ENCODE results near the gene OPN4. TPM values are rescaled to one million over a fixed set of nuclear protein-coding genes. Genes with fewer than 3 reads are reported as not detected.
"Not testable (repeated sequence)": the region's sequence is repeated elsewhere in the genome, so short reads cannot be mapped to it uniquely, and the experiment has no call there.

Gene OPN4
- total RNA-seq, 1 donor from 2014 or later: not detected

- Histone ChIP-seq H3K27ac (ENCODE audit: low read depth, low read length) (no peak overlapping the region), H3K79me2 (ENCODE audit: insufficient read depth, low read length) (no peaks in the 10 kb centered on the region), H4K20me1 (ENCODE audit: insufficient read depth, low read length) (no peaks in the 10 kb centered on the region), H2AFZ (ENCODE audit: low read depth, low read length) (no peak overlapping the region), H3K27me3 (ENCODE audit: insufficient read depth, low read length) (no peaks in the 10 kb centered on the region), H3K4me2 (ENCODE audit: low read length) (no peak overlapping the region), H3K4me3 (ENCODE audit: insufficient read depth, low read depth, low read length) (no peak overlapping the region), H3K9me3 (ENCODE audit: insufficient read depth, low read depth, low read length) (no peaks in the 10 kb centered on the region), H3K4me1 (ENCODE audit: insufficient read depth, low read length) (peaks cover 6% of the 10 kb centered on the region), H3K36me3 (ENCODE audit: insufficient read depth, low read length) (no peaks in the 10 kb centered on the region), H3K9ac (ENCODE audit: low read length) (no peak overlapping the region)
- Mint-ChIP-seq H3K9me3 (ENCODE audit: unreplicated experiment) (no peaks in the 10 kb centered on the region), H3K27ac (ENCODE audit: unreplicated experiment) (no peak overlapping the region), H3K4me3 (ENCODE audit: unreplicated experiment) (no peak overlapping the region), H3K27me3 (ENCODE audit: low read depth, unreplicated experiment) (peaks cover 3% of the 10 kb centered on the region), H3K4me1 (ENCODE audit: low read depth, unreplicated experiment) (peaks cover 19% of the 10 kb centered on the region), H3K36me3 (ENCODE audit: low read depth, unreplicated experiment) (no peaks in the 10 kb centered on the region)
- FAIRE-seq (no peak), DNase-seq (ENCODE audit: low read depth) (no peak)
- TF ChIP-seq CTCF (IDR thresholded peaks at IDR 0.05; ENCODE audit: insufficient read depth, low read depth, low read length) (no peak), EZH2 (IDR thresholded peaks at IDR 0.05; ENCODE audit: insufficient read depth, low read length) (no peak)
Observed at GRCh38 chr10:86644794-86645445, 9.4 kb upstream of the OPN4 start.

- not testable (repeated sequence) for H3K4me3 Mint-ChIP-seq (ENCODE audit: unreplicated experiment); H3K4me1 ChIP-seq (ENCODE audit: insufficient read depth, low read length); H3K27ac Mint-ChIP-seq (ENCODE audit: unreplicated experiment); H3K9me3 ChIP-seq (ENCODE audit: insufficient read depth, low read depth, low read length); H3K27me3 ChIP-seq (ENCODE audit: insufficient read depth, low read length); H3K4me2 ChIP-seq (ENCODE audit: low read length); H4K20me1 ChIP-seq (ENCODE audit: insufficient read depth, low read length); DNase-seq (ENCODE audit: low read depth); H3K27ac ChIP-seq (ENCODE audit: low read depth, low read length); H3K9me3 Mint-ChIP-seq (ENCODE audit: unreplicated experiment); H3K27me3 Mint-ChIP-seq (ENCODE audit: low read depth, unreplicated experiment); H2AFZ ChIP-seq (ENCODE audit: low read depth, low read length); H3K9ac ChIP-seq (ENCODE audit: low read length); H3K36me3 Mint-ChIP-seq (ENCODE audit: low read depth, unreplicated experiment); H3K4me3 ChIP-seq (ENCODE audit: insufficient read depth, low read depth, low read length); H3K36me3 ChIP-seq (ENCODE audit: insufficient read depth, low read length); H3K79me2 ChIP-seq (ENCODE audit: insufficient read depth, low read length); FAIRE-seq
- peaks cover 19% of the 10 kb centered on the region for H3K4me1 Mint-ChIP-seq (ENCODE audit: low read depth, unreplicated experiment)
Observed at GRCh38 chr10:86645621-86646165, 8.7 kb upstream of the OPN4 start.

GRCh38 chr10:86646532-86646931 is 7.8 kb upstream of the OPN4 start:
- peaks cover 15% of the 10 kb centered on the region for H3K27me3 Mint-ChIP-seq (ENCODE audit: low read depth, unreplicated experiment)
- H3K27ac ChIP-seq (ENCODE audit: low read depth, low read length): no peak overlapping the region
- H3K79me2 ChIP-seq (ENCODE audit: insufficient read depth, low read length): no peaks in the 10 kb centered on the region
- H3K9ac ChIP-seq (ENCODE audit: low read length): no peak overlapping the region
- H3K4me1 Mint-ChIP-seq (ENCODE audit: low read depth, unreplicated experiment): peaks cover 19% of the 10 kb centered on the region
- no peaks in the 10 kb centered on the region for H4K20me1 ChIP-seq (ENCODE audit: insufficient read depth, low read length)
- no peaks in the 10 kb centered on the region for H3K36me3 Mint-ChIP-seq (ENCODE audit: low read depth, unreplicated experiment)
- H3K27ac Mint-ChIP-seq (ENCODE audit: unreplicated experiment): no peak overlapping the region
- H3K9me3 ChIP-seq (ENCODE audit: insufficient read depth, low read depth, low read length): no peaks in the 10 kb centered on the region
- no peak overlapping the region for H3K4me3 ChIP-seq (ENCODE audit: insufficient read depth, low read depth, low read length)
- TF ChIP-seq CTCF (IDR thresholded peaks at IDR 0.05; ENCODE audit: insufficient read depth, low read depth, low read length) (no peak), EZH2 (IDR thresholded peaks at IDR 0.05; ENCODE audit: insufficient read depth, low read length) (no peak)
- H3K36me3 ChIP-seq (ENCODE audit: insufficient read depth, low read length): no peaks in the 10 kb centered on the region
- peaks cover 6% of the 10 kb centered on the region for H3K4me1 ChIP-seq (ENCODE audit: insufficient read depth, low read length)
- H3K4me3 Mint-ChIP-seq (ENCODE audit: unreplicated experiment): no peak overlapping the region
- no peak overlapping the region for H3K4me2 ChIP-seq (ENCODE audit: low read length)
- FAIRE-seq: no peak
- no peak for DNase-seq (ENCODE audit: low read depth)
- H2AFZ ChIP-seq (ENCODE audit: low read depth, low read length): no peak overlapping the region
- no peaks in the 10 kb centered on the region for H3K27me3 ChIP-seq (ENCODE audit: insufficient read depth, low read length)
- no peaks in the 10 kb centered on the region for H3K9me3 Mint-ChIP-seq (ENCODE audit: unreplicated experiment)

Measured in astrocyte (in vitro differentiated cells and primary cell).